ENCODE measurements around the gene LY6G6D. TPM values are rescaled to one million over a fixed set of nuclear protein-coding genes. Genes with fewer than 3 reads are reported as not detected.

The LY6G6D gene
- total and polyA plus RNA-seq, 2 donors (not counting 1 experiment from before 2014, with no cell fraction given) = not detected

- Histone ChIP-seq H4K20me1 (ENCODE audit: control insufficient read depth, insufficient read depth, low read length, poor library complexity, severe bottlenecking) (no peaks in the 10 kb centered on the region), H3K9ac (ENCODE audit: low read length) (no peak overlapping the region), H3K36me3 (replicated peaks in 1 of 2; ENCODE audit: control extremely low read depth in 1 of 2, control insufficient read depth in 1 of 2, extremely low read depth in 1 of 2, insufficient read depth in 2 of 2, low read length in 1 of 2) (peaks cover 0 to 2% of the 10 kb centered on the region in 2 experiments), H3K79me2 (ENCODE audit: control insufficient read depth, insufficient read depth, low read length) (no peaks in the 10 kb centered on the region), H3K4me3 (ENCODE audit: control extremely low read depth in 1 of 5, extremely low read depth in 1 of 5, insufficient read depth in 1 of 5, low read depth in 2 of 5, low read length in 4 of 5) (no peak overlapping the region), H3K27ac (ENCODE audit: low read length in 2 of 2) (no peak overlapping the region), H3K9me3 (ENCODE audit: control extremely low read depth in 1 of 3, control insufficient read depth in 2 of 3, insufficient read depth in 1 of 3, low read length in 2 of 3) (no peaks in the 10 kb centered on the region), H3K4me1 (ENCODE audit: control insufficient read depth in 2 of 2, insufficient read depth in 2 of 2, low read length in 2 of 2) (peaks cover 16 to 36% of the 10 kb centered on the region in 2 donors), H2AFZ (ENCODE audit: insufficient read depth, low read depth, low read length, poor library complexity, severe bottlenecking) (no peak overlapping the region), H3K27me3 (replicated peaks in 1 of 4; ENCODE audit: control extremely low read depth in 1 of 4, control insufficient read depth in 3 of 4, insufficient read depth in 4 of 4, low read length in 3 of 4) (no peaks in the 10 kb centered on the region), H3K4me2 (replicated peaks; ENCODE audit: low read depth, low read length, poor library complexity, severe bottlenecking) (no peak overlapping the region)
- intact Hi-C loops (cut with micrococcal nuclease) = no loop called here
- no peak overlapping the region for H3K4me3 Mint-ChIP-seq
- H3K27me3 Mint-ChIP-seq = no peaks in the 10 kb centered on the region
- no peak overlapping the region for H3K27ac Mint-ChIP-seq
- TF ChIP-seq EZH2 (IDR thresholded peaks at IDR 0.05; ENCODE audit: borderline replicate concordance, insufficient read depth, low read depth, low read length, poor library complexity, severe bottlenecking) = no peak
- TF ChIP-seq CTCF (IDR thresholded peaks at IDR 0.05) = no peak
- no peak for DNase-seq
- no peak for ATAC-seq (ENCODE audit: low read depth)
- no peaks in the 10 kb centered on the region for H3K9me3 Mint-ChIP-seq (ENCODE audit: insufficient read depth)
- ChIA-PET CTCF (interaction anchor here (0.5 to 3.3 kb wide), 6 partner anchors 50 to 211 kb away, joined by 3 to 15 read pairs (median 5); no protein-coding TSS in a partner anchor), POLR2A (interaction anchor here (0.6 kb wide), 1 partner anchor 109 kb away, joined by 5 read pairs; no protein-coding TSS in a partner anchor)
- 74% methylated on average over 7 of the region's 8 CpGs for WGBS (ENCODE audit: insufficient coverage)
- peaks cover 42% of the 10 kb centered on the region for H3K4me1 Mint-ChIP-seq
Observed at GRCh38 chr6:31677955-31678354, 37.2 kb upstream of the LY6G6D start.
